GM12891 (cell line): ENCODE results near the gene EDNRA. TPM values are rescaled to one million over a fixed set of nuclear protein-coding genes. Genes with fewer than 3 reads are reported as not detected.
A peak's percentile ranks its signal among the peaks of the same experiment; 100 is the strongest.
"Not testable (repeated sequence)": the region's sequence is repeated elsewhere in the genome, so short reads cannot be mapped to it uniquely, and the experiment has no call there.

Experiments used
- DNase-seq: peaks from one replicate; pipeline ENCODE4 v3.0.0; 2011; ENCODE audit warnings: low spot score; ENCODE audit not compliant: insufficient read length
- FAIRE-seq: peaks from 2 replicates; lab custom pipeline; 2011; peaks lifted over from hg19 to GRCh38; lab: Jason Lieb, UNC
- PAX5 ChIP-seq: IDR thresholded peaks from 2 replicates; pipeline ENCODE4 v1.6.1; 2011; ENCODE audit warnings: low read length, moderate library complexity, mild to moderate bottlenecking; ENCODE audit not compliant: insufficient read depth, severe bottlenecking
- POLR2A ChIP-seq: IDR thresholded peaks from 2 replicates; pipeline ENCODE4 v1.6.1; 2011; ENCODE audit warnings: low read depth, low read length, control low read depth
- POLR2AphosphoS5 ChIP-seq: IDR thresholded peaks from 2 replicates; pipeline ENCODE4 v1.6.1; 2011; ENCODE audit warnings: low read depth, low read length, control low read depth
- POU2F2 ChIP-seq: IDR thresholded peaks from 2 replicates; pipeline ENCODE4 v1.6.1; 2011; ENCODE audit warnings: low read depth, mild to moderate bottlenecking, control low read depth, low read length, moderate library complexity
- SPI1 ChIP-seq: IDR thresholded peaks from 2 replicates; pipeline ENCODE4 v1.6.1; 2011; ENCODE audit warnings: low read depth, low read length, control low read depth
- TAF1 ChIP-seq: IDR thresholded peaks from 2 replicates; pipeline ENCODE4 v1.6.1; 2011; ENCODE audit warnings: low read depth, low read length, control low read depth
- polyA plus RNA-seq: library from polyadenylated mRNA; unstranded; fragments of >200 nt; gene quantifications from one replicate; pipeline ENCODE4 v1.2.1, GENCODE V29; 2012; ENCODE audit warnings: low read depth, missing spikeins, inconsistent platforms; ENCODE audit not compliant: missing spikeins

The EDNRA gene
- 0.09 TPM for polyA plus RNA-seq

DNA sequence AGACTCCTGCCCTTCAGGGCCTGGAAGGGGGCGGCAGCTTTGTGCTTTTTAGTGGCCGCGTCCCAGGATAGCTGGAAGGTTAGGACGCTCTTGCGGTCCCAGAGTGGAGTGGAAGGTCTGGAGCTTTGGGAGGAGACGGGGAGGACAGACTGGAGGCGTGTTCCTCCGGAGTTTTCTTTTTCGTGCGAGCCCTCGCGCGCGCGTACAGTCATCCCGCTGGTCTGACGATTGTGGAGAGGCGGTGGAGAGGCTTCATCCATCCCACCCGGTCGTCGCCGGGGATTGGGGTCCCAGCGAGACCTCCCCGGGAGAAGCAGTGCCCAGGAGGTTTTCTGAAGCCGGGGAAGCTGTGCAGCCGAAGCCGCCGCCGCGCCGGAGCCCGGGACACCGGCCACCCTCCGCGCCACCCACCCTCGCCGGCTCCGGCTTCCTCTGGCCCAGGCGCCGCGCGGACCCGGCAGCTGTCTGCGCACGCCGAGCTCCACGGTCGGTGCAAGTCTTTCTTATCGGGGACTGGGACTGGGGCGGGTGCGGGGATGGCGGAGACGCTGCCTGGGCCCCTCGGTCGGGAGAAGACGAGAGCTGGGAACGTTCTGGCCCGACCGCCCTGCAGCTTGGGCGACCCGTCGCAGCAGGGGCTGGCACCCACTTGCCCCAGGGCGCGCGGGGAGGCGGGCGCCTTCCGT is at the start of gene EDNRA:
EDNRA (plus strand) TSS at position 207 of the 686 bp plus-strand sequence. CDS start 4,585 bp downstream, outside the sequence.
- no peak for FAIRE-seq
- TF ChIP-seq PAX5 (no peak), SPI1 (no peak), POU2F2 (no peak), POLR2AphosphoS5 (no peak), TAF1 (no peak), POLR2A (no peak)
- DNase-seq: no peak

DNA sequence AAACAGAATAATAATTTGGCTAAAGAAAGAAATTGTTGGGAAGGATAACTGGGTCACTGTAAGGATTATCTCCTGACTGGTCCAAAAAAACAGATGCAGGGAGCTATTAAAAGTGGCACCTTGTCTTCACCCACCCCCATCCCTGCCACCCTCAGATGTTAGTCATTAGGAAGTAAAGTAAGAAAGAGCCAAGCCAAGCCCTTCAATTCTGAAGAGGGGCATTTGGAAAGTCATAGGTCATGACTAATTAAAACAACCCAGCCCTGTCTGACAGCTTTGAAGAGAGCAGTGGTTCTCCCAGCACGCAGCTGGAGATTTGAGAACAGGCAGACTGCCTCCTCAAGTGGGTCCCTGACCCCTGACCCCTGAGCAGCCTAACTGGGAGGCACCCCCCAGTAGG is 46.5 kb upstream of the EDNRA start:
- FAIRE-seq: not testable (repeated sequence)

DNA sequence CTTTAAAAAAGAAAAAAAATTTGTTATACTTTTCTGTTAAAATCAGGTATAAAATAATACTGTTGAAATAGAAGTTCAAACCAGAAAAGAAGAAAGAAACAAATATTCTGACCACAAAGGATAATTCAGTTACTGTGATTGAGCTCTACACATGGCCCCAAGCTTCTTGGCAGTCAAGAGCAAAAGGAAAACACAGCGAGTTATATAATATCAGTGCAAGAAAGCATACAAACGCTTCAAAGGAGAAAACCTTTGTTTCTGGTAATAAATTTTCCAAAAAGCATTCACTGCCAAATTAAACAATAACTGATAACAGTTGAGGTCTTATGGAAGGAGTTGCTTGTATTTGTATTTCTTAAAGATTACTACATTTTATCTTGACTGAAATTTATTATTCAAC is 40.5 kb upstream of the EDNRA start:
- FAIRE-seq (no peak), DNase-seq (no peak)
- TF ChIP-seq SPI1 (no peak), TAF1 (no peak), POLR2AphosphoS5 (no peak), POU2F2 (no peak), POLR2A (no peak), PAX5 (no peak)

More for the DNA sequence above, 46.5 kb upstream of the EDNRA start:
- DNase-seq: not testable (repeated sequence)

DNA sequence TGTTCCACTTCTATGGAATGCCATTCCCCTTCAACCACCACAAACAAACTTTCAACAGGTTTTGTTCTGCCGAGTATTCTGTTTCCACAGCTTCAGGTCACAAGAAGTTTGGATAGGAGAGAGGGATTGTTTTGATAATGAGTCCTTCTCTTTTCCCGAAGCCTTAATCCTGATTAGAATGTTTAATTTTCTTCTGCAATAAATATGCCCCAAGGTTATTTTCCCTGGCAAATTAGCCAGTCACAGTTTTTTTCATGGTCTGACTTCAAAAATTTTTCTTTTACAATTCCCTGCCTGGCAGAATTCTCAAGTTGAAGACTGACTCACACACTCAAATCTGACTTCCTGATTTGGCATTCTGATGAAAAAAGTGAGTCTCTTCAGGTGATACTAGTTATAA is 33.1 kb upstream of the EDNRA start:
- FAIRE-seq: no peak
- DNase-seq: no peak
- no peak for TF ChIP-seq POU2F2
- TF ChIP-seq SPI1: no peak
- no peak for TF ChIP-seq PAX5
- no peak for TF ChIP-seq POLR2A
- no peak for TF ChIP-seq POLR2AphosphoS5
- TF ChIP-seq TAF1: no peak

DNA sequence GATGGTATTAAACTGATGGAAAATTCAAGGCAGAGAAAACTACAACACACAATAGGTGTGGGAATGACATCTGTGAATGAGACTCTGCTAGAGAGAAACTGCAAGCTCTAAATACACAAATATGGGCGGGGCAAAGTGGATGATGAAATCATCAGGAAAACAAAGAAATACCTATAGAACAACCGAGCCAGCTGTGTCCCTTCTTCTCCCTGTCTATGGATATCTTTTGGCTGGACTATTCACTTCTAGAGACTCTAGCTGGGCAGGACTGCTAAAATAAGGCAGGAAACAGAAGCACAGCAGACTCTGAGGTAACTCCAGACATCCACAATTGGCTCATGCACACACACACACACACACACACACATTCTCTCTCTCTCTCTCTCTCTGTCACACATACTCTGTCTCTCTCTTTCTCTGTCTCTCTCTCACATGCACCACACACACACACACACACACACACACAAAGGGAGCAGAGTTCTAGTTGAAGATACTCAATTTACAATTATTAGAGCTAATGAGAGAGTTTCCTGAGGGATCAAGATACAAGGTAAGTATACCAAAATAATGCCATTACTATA is 27.2 kb upstream of the EDNRA start:
- FAIRE-seq (no peak), DNase-seq (no peak)
- TF ChIP-seq POLR2AphosphoS5 (no peak), POLR2A (no peak), TAF1 (no peak), SPI1 (no peak), PAX5 (no peak), POU2F2 (no peak)

DNA sequence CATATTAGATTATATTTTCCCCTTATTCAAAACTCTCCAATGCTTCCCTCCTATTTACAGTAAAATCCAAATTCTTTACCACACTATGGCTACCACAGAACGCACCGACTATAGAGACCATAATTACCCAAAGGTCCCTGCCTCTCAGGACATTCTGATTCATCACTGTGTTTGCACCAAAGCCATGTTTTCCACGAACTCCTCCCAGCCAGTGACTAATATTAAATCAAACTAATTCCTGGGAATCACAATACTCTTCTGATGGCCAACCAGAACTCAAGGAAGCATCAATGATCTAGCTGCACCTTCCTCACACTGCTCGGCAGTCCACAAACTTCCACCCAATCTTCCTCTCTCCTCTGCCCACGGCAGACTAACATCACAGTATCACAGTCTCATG is 24.2 kb upstream of the EDNRA start:
- FAIRE-seq: no peak
- TF ChIP-seq TAF1: no peak
- TF ChIP-seq POLR2A: no peak
- TF ChIP-seq POLR2AphosphoS5: no peak
- TF ChIP-seq POU2F2: no peak
- no peak for TF ChIP-seq SPI1
- no peak for TF ChIP-seq PAX5
- no peak for DNase-seq

DNA sequence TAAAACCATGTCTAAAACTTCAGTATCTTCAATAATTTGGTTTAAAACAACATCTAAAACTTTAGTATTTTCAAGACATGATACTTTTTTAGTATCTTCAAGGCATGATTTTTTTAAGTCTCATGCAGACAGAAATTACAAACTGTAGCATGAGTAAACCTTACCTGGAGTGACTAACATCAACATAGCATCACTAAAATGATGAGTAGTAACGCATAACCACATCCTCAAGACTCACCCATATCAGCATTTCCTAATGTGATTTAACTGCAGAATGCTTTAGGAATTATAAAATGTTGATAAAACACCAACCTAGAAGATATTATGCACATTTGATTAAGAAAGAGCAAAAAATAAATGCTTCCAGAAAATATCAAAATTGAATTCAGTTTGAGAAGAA is 19.7 kb upstream of the EDNRA start:
- DNase-seq (no peak), FAIRE-seq (no peak)
- no peak for TF ChIP-seq POU2F2
- TF ChIP-seq POLR2A: no peak
- TF ChIP-seq TAF1: no peak
- no peak for TF ChIP-seq POLR2AphosphoS5
- no peak for TF ChIP-seq SPI1
- no peak for TF ChIP-seq PAX5

DNA sequence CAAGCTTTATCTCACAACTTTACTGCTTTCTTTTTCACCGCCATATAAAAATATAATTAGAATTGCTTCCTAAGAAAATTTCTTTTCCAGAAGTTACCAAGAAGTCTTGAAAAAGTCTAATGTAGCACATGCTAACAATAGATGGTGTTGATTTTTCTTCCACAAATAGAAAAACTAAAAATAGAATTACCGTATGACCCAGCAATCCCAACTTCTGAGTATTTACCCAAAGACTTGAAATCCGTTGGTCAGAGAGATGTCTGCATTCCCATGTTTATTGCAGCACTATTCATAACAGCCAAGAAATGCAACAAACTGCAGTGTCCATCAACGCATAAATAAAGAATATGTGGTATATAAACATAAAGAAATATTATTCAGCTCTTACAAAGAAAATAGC is 17.8 kb upstream of the EDNRA start:
- DNase-seq (no peak), FAIRE-seq (no peak)
- no peak for TF ChIP-seq TAF1
- TF ChIP-seq SPI1: no peak
- no peak for TF ChIP-seq POLR2AphosphoS5
- no peak for TF ChIP-seq POLR2A
- no peak for TF ChIP-seq POU2F2
- no peak for TF ChIP-seq PAX5

DNA sequence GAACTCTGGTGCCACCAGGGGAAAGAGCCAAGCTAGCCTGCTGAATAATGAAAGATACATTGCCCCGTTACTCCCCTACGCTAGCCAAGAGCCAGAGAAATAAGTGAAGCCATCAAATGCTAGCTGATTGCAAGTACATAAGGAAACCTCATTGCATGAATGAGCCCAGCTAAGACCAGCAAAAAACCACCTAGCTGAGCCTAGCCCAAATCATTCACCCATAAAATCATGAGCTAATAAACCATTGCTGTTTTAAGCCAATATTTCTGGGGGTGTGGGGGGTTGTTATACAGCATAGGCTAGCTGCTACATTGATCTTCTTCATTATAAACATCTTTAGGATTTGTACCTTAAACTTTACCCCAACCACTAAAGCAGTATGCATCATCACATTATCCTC is 15.4 kb upstream of the EDNRA start:
- DNase-seq (no peak), FAIRE-seq (no peak)
- no peak for TF ChIP-seq PAX5
- no peak for TF ChIP-seq SPI1
- TF ChIP-seq TAF1: no peak
- no peak for TF ChIP-seq POU2F2
- TF ChIP-seq POLR2AphosphoS5: no peak
- no peak for TF ChIP-seq POLR2A

DNA sequence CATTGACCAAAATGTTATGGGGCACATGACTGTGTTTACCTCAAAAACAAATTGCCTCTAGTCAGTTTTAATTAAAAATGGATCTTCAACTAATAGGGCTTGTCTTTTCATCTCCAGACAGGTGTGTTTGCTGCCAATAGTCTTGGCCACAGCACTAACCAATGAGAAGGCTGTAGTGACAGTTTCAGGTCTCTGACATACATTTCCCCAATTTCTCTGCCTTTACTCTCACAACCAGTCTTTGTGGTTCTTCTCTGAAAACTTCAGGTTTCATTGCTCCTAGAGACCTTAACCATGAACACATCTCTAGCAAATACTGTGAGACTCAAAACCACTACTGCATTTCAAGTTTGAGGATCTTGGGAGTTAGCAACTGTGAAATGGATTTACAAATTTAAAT is 3.5 kb upstream of the EDNRA start:
- TF ChIP-seq POLR2AphosphoS5 (no peak), SPI1 (peak; percentile 10; the same call in 1 of the 2 replicates)
- DNase-seq (no peak), FAIRE-seq (peak; percentile 41)

DNA sequence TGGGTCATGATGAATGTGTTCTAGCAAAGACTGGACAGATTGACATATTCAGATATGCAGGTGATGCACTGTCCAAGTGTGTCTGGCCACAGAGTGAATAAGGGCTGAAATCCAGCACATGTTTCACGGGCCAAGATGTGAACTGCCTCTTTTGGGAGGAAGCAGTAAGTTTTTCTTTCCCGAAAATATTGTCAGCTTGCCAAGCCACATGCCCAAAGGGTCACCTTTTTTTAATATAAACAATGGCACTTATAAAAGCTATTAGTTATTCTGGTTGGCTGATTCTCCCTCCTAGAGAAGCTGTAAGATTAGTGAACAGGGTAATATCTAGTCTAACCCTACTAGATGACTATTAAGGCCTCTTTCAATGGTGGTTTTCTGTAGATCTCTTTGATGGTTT is 1.5 kb upstream of the EDNRA start:
- DNase-seq: no peak
- no peak for FAIRE-seq
- TF ChIP-seq SPI1 (no peak), TAF1 (no peak), POLR2A (no peak), PAX5 (no peak), POLR2AphosphoS5 (no peak), POU2F2 (no peak)
